ENCODE data around the gene INSM1. TPM values are rescaled to one million over a fixed set of nuclear protein-coding genes. Genes with fewer than 3 reads are reported as not detected.

INSM1 gene
- total RNA-seq, 1 donor from 2014 or later, result not detected

DNA sequence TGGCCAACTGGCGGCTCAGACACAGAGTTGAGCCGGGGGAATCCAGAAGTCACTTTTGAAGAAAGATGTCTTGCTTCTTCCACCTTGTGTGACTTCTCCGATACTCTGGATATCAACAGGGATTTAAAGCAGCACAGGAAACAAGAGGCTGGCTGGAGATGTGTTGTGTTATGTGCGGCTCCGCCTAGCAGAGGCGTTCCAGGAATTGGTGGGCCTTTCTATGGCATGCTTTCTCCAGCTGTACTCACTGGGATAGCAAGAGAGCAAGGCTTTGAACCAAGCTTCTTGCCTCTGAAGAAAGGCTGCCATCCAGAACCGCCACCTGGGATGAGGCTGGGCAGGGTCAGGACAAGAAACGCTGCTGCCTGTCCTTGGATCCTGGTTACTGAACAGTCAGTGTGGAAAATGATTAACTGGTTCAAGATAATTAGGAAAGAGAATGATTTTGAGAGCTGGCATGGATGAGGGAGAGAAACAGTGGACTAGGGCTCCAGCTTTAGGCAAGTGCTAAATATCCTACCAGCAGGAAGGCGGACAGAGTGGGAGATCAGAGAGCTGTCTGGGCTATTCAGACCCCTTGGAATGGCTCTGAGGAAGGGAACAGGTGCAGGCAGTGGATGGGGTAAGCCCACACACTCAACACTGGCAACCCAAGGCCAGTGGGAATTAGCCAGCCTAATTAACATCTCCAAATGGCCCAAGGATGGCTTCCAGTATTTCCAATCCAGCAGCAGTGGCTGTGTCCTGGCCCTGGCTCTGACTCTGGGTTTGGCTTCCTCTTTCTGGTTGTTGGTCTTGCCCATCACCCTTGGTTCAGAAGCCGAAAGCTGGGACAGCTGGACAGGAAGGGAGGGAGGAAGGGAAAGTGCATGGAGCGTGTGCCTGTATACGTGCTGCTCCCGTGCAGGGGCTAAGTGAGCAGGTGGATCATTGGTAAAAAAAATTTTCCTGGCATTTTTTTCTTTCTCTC lies 31.9 kb downstream of the INSM1 start:
- H3K27ac ChIP-seq (replicated peaks), result no peak overlapping the region
- TF ChIP-seq, protein P1, sequence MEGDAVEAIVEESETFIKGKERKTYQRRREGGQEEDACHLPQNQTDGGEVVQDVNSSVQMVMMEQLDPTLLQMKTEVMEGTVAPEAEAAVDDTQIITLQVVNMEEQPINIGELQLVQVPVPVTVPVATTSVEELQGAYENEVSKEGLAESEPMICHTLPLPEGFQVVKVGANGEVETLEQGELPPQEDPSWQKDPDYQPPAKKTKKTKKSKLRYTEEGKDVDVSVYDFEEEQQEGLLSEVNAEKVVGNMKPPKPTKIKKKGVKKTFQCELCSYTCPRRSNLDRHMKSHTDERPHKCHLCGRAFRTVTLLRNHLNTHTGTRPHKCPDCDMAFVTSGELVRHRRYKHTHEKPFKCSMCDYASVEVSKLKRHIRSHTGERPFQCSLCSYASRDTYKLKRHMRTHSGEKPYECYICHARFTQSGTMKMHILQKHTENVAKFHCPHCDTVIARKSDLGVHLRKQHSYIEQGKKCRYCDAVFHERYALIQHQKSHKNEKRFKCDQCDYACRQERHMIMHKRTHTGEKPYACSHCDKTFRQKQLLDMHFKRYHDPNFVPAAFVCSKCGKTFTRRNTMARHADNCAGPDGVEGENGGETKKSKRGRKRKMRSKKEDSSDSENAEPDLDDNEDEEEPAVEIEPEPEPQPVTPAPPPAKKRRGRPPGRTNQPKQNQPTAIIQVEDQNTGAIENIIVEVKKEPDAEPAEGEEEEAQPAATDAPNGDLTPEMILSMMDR (IDR thresholded peaks at IDR 0.05; ENCODE audit: borderline replicate concordance), result no peak
- H3K4me1 ChIP-seq, result no peaks in the 10 kb centered on the region
- intact Hi-C loops (cut with micrococcal nuclease), result no loop called here
- no peak for DNase-seq
- peaks cover 34% of the 10 kb centered on the region for H3K36me3 ChIP-seq
- H3K4me3 ChIP-seq, result no peak overlapping the region
- H3K9me3 ChIP-seq (replicated peaks), result no peaks in the 10 kb centered on the region
- H3K27me3 ChIP-seq (ENCODE audit: low read depth), result no peaks in the 10 kb centered on the region

DNA sequence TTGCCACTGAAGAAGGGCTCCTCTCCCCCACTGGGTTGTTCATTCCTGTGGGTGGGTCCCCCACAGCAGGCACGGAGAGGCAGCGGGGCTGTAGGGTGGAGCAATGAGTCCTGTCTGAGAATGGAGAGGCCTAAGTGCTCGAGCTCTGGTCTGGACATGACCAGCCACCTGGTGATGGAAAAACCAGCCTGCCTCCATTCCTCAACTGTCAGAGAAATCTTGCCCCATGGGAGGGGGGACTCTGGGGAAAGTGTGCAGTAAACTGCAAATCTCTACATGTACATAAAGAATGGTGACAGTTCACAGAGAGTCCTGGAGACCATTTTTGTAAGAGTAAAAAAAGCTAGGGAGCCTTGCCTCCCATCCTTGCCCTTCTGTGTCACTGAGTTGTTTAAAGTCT lies 34.1 kb downstream of the INSM1 start:
- H3K27me3 ChIP-seq (ENCODE audit: low read depth), result no peaks in the 10 kb centered on the region
- H3K9me3 ChIP-seq (replicated peaks), result no peaks in the 10 kb centered on the region
- no peak overlapping the region for H3K4me3 ChIP-seq
- intact Hi-C loops (cut with micrococcal nuclease), result no loop called here
- TF ChIP-seq, protein P1 (IDR thresholded peaks at IDR 0.05; ENCODE audit: borderline replicate concordance), result no peak
- no peak overlapping the region for H3K27ac ChIP-seq (replicated peaks)
- peaks cover 17% of the 10 kb centered on the region for H3K36me3 ChIP-seq
- no peaks in the 10 kb centered on the region for H3K4me1 ChIP-seq
- no peak for DNase-seq

DNA sequence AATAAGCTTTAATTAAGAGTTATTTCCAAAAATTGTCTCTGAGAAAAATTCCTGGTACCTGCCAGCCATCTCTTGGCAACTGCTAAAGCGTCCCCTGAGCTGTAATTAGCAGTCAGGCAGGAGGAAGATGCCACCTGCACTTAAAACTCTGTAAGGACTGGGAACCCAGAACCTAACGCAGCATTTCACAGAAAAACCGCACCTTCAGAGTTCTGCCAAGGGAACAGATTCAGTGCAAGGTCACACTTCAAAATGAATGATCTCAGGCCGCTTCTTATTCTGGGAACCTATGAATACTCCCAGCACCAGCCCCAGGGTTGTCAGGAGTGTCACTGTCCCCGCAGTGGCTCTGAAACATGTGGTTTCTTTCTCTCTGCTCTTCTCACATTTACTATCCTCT lies 36.7 kb downstream of the INSM1 start:
- H3K4me3 ChIP-seq, result no peak overlapping the region
- no peaks in the 10 kb centered on the region for H3K27me3 ChIP-seq (ENCODE audit: low read depth)
- H3K4me1 ChIP-seq, result peaks cover 10% of the 10 kb centered on the region
- peaks cover 3% of the 10 kb centered on the region for H3K36me3 ChIP-seq
- no peak overlapping the region for H3K27ac ChIP-seq (replicated peaks)
- no peaks in the 10 kb centered on the region for H3K9me3 ChIP-seq (replicated peaks)
- TF ChIP-seq, protein P1 (IDR thresholded peaks at IDR 0.05; ENCODE audit: borderline replicate concordance), result no peak
- intact Hi-C loops (cut with micrococcal nuclease), result no loop called here
- DNase-seq, result no peak

DNA sequence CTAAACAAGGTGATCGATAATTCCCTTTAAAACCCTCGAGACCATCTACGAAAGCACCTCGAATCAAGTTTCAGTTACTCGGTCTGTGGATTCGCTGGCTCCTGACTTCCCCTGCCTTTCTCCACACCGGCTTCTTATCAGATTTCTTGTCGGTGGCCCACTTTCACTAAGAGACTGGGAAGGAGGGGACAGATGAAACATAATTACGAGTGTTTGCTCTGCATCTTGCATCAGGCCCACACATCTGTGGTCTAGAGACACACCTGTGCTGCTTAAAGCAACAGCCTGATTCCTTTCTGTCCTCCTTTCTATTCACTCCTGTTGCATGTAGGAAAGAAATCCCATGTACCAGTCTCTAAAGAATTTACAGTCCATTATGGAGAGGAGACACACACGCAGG lies 37.7 kb downstream of the INSM1 start:
- intact Hi-C loops (cut with micrococcal nuclease), result no loop called here
- Histone ChIP-seq H3K27me3 (ENCODE audit: low read depth) (no peaks in the 10 kb centered on the region), H3K36me3 (peaks cover 3% of the 10 kb centered on the region), H3K4me1 (peaks cover 15% of the 10 kb centered on the region), H3K27ac (replicated peaks) (no peak overlapping the region), H3K9me3 (replicated peaks) (no peaks in the 10 kb centered on the region), H3K4me3 (no peak overlapping the region)
- TF ChIP-seq, protein P1 (IDR thresholded peaks at IDR 0.05; ENCODE audit: borderline replicate concordance), result no peak
- no peak for DNase-seq

DNA sequence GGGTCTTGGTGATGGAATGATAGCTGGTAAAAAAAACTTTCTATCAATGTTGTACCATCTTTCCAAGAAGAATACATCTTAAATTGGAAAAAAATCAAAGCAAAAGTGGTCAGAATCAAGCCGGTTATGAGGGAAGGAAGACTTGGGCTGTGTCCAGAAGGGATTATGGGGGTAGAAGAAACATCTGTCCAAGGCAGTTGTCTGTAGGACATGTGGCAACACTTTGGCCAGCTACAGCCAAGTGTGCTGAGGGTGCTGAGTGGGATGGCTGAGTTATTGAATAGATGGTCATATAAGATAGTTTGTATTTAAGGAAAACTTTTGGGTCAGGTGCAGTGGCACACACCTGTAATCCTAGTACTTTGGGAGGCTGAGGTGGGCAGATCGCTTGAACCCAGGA lies 38.4 kb downstream of the INSM1 start:
- intact Hi-C loops (cut with micrococcal nuclease), result no loop called here
- Histone ChIP-seq H3K4me3 (no peak overlapping the region), H3K4me1 (peaks cover 22% of the 10 kb centered on the region), H3K36me3 (peaks cover 3% of the 10 kb centered on the region), H3K9me3 (replicated peaks) (no peaks in the 10 kb centered on the region), H3K27ac (replicated peaks) (no peak overlapping the region), H3K27me3 (ENCODE audit: low read depth) (no peaks in the 10 kb centered on the region)
- no peak for DNase-seq
- TF ChIP-seq, protein P1 (IDR thresholded peaks at IDR 0.05; ENCODE audit: borderline replicate concordance), result no peak
